ENCODE data around the gene IL10RB.

The IL10RB gene

DNA sequence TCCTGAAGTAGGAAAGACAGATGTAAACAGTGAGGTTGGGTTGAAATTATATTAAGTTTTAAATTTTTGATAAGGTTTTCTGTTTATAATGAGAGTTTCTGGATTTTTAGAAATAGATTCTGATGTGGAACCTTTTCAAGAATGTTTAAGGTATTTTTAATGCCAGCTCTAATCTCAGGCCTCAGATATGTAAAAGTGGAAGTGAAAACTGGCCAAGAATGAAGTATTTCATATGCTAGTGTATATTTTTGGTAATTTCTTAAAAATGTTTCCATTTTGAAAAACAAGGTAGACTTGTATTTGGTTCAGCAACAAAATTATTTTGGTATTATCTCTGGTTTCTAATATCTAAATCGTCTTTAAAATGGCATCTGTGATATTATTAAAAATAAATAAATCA is 73.0 kb downstream of the IL10RB start:
- DNase-seq, result no peak

DNA sequence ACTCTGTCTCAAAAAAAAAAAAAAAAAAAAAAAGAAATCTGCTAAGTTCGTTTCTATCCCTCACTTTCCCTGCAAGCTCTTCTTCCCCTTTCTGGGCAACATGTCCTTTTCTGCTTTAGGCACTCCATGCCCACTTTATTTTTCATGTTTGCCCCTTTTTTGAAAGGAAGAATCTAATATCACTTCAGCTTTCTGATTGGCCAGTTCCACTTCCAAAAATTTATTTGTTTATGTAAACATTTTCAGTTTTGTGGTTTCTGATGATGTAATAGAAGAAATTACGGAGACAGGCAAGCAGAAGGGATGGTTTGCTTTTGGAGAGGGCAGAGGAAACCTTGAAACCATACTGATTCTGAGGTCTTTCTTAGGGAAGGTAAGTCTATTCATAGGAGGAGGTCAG is 73.8 kb downstream of the IL10RB start:
- DNase-seq, result no peak

DNA sequence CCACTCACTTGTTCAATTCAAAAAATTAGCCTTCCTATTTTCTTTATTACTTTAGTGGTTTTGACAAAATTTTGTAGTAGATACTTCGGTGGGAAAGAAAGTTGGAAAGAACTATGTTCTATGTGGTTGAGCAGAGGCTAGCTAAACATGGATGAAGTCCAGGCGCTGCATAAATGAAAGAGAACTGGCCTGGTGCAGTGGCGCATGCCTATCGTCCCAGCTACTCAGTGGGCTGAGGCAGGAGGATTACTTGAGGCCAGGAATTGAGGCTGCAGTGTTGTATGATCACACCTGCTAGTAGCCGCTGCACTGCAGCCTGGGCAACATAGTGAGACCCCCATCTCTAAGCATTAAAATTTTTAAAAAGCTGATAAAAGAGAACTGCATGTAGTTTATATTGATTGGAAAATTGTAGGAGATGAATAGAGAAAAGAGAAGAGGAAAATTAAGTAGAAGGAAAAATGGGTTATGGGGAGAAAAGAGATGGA is 79.6 kb downstream of the IL10RB start:
- no peak for DNase-seq

All from AML-193 (cell line).